Activated CD4-positive, alpha-beta memory T cell treated with anti-CD3 and anti-CD28 coated beads for 36 hours (primary cell): ENCODE data around the gene S100PBP. TPM values are rescaled to one million over a fixed set of nuclear protein-coding genes. Genes with fewer than 3 reads are reported as not detected.
A peak's percentile ranks its signal among the peaks of the same experiment; 100 is the strongest.

Source experiments
- CTCF ChIA-PET: fragments of 350-600 bp; sonication (Branson Sonifier 250); formaldehyde crosslinking; loops from one replicate; lab custom pipeline; 2021; ENCODE audit warnings: antibody characterized with exemption, inconsistent platforms; lab: Charles Lee
- POLR2A ChIA-PET: fragments of 350-600 bp; sonication (Branson Sonifier 250); formaldehyde crosslinking; loops from one replicate; lab custom pipeline; 2021; ENCODE audit warnings: antibody characterized with exemption; lab: Charles Lee
- DNase-seq: peaks from one replicate; pipeline ENCODE4 v3.0.0-alpha.2; 2020
- H3K27ac Mint-ChIP-seq: one replicate; pipeline ENCODE4 v1.8.0; 2021; ENCODE audit warnings: mixed read lengths
- H3K27me3 Mint-ChIP-seq: one replicate; pipeline ENCODE4 v1.8.0; 2021; ENCODE audit warnings: mixed read lengths
- H3K36me3 Mint-ChIP-seq: one replicate; pipeline ENCODE4 v1.8.0; 2021; ENCODE audit warnings: mixed read lengths
- H3K4me1 Mint-ChIP-seq: one replicate; pipeline ENCODE4 v1.8.0; 2021; ENCODE audit warnings: low read depth, mixed read lengths
- H3K4me3 Mint-ChIP-seq: one replicate; pipeline ENCODE4 v1.8.0; 2021; ENCODE audit warnings: mild to moderate bottlenecking, mixed read lengths
- H3K9me3 Mint-ChIP-seq: one replicate; pipeline ENCODE4 v1.8.0; 2021; ENCODE audit warnings: mixed read lengths
- intact Hi-C: fragments of 100-400 bp; cut with micrococcal nuclease; formaldehyde crosslinking; loops from one replicate; pipeline ENCODE4 v1.15.1; 2023
- total RNA-seq, 2 experiments: library from RNA; stranded (reverse); gene quantifications; one replicate each; pipeline ENCODE4 v1.2.3, GENCODE V29; 2021

S100PBP gene
- total RNA-seq, 2 experiments from 2014 or later, result 30.4 to 32.7 TPM

DNA sequence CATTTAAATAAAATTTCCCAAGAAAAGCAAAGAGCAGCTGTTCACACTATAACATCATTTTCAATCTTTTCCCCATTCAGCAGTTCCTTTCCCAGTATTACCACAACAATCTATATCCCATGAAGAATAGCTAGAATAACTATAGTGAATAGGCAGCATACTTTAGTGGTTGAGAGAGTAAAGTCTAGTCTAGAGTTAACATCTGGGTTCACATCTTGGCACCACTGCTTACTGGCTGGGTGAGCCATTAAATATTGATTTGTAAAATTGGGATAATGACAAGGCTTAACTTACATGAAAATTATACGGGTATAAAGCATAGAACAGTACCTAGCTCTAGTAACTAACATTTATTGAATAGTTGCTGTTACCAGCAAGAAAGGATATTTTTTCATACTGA is 14.4 kb downstream of the S100PBP start:
- peaks cover 4% of the 10 kb centered on the region for H3K4me1 Mint-ChIP-seq
- no peak for DNase-seq
- intact Hi-C loops, result no loop called here
- ChIA-PET POLR2A (interaction anchor here (0.7 kb wide), 1 partner anchor 9 kb away, joined by 3 read pairs; no protein-coding TSS in a partner anchor), CTCF (interaction anchor here (0.5 kb wide), 1 partner anchor 123 kb away, joined by 3 read pairs; no protein-coding TSS in a partner anchor)
- no peak overlapping the region for H3K4me3 Mint-ChIP-seq
- no peaks in the 10 kb centered on the region for H3K27me3 Mint-ChIP-seq
- no peak overlapping the region for H3K27ac Mint-ChIP-seq
- no peaks in the 10 kb centered on the region for H3K9me3 Mint-ChIP-seq
- peaks cover 56% of the 10 kb centered on the region for H3K36me3 Mint-ChIP-seq

DNA sequence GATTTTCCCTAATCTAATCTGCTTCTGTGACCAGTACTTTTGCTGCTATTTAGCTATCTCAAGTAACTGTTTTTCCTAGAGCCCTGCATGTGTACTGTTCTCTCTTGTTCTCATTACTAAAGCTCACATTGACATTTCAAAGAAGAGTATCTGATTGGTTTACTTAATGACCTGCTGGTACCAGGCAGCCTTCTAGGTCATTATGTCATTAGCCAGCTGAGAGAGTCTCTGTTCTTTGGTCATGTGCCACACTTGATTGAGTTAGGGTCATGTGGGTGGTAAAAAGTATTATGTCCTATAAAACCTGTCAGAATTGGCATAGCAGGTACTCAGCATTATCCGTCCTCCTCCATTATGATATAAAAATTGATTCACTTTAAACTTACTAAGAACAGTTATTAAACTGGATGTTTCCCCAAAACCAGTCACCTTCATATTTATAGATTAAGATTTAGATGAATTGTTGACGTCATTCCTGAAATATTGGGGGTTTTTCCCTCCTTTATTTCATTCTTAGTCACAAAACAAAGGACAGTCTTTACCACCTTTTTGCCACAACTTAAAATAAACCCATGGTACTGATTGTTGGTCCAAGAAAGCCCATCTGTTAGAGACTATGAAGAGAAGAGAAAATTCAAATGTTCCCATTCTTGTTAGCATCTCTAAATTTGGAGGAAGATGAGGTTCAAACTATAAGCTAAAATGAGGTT is 31.1 kb downstream of the S100PBP start:
- ChIA-PET POLR2A (interaction anchor here (0.5 kb wide), 1 partner anchor 388 kb away, joined by 6 read pairs; no protein-coding TSS in a partner anchor), CTCF (interaction anchor here (0.6 kb wide), 2 partner anchors 15 to 676 kb away, joined by 3 to 4 read pairs; no protein-coding TSS in a partner anchor)
- H3K4me1 Mint-ChIP-seq, result peaks cover 6% of the 10 kb centered on the region
- no peak overlapping the region for H3K4me3 Mint-ChIP-seq
- no peaks in the 10 kb centered on the region for H3K9me3 Mint-ChIP-seq
- H3K36me3 Mint-ChIP-seq, result peaks cover 11% of the 10 kb centered on the region
- no peak for DNase-seq
- H3K27ac Mint-ChIP-seq, result no peak overlapping the region
- intact Hi-C loops, result no loop called here
- no peaks in the 10 kb centered on the region for H3K27me3 Mint-ChIP-seq

DNA sequence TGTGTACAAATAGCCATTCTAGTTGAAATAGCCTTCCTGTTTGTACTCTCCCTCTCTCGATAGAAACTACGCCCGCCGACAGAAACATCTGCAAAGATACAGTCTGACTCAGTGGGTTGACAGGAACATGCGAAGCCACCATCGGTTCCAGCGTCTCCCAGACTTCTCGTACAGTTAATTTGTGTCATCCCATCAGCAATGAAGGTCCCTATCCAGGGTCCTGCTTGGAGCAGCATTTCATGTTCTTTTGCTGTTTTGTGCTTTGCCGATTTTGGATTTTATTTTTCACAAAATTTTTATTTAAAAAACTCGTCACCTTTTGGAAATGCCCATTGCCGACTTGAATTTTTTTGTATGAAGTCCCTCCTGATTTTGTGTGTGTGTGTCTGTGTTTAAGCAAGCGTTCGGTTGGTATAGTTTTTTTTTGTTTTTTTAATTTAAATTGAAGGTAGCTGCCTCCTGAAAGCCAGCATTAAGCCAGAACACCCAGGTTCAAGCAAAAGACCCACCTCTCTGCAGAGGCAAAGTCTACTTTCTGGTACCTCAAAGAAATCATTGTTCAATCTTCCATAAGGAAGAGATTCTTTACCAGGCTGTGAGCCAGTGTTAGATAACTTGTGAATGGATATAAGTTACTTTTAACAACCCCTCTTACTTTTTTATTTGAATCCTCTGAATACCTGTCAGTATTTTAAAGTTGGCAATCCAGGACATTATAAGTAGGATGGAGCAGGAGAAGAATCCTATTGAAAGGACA is 38.6 kb downstream of the S100PBP start:
- Mint-ChIP-seq H3K4me1 (no peaks in the 10 kb centered on the region), H3K36me3 (peaks cover 22% of the 10 kb centered on the region), H3K9me3 (no peaks in the 10 kb centered on the region), H3K27me3 (no peaks in the 10 kb centered on the region), H3K27ac (no peak overlapping the region), H3K4me3 (no peak overlapping the region)
- DNase-seq, result no peak
- POLR2A ChIA-PET, result no interaction called here
- CTCF ChIA-PET, result no interaction called here
- intact Hi-C loops, result no loop called here

DNA sequence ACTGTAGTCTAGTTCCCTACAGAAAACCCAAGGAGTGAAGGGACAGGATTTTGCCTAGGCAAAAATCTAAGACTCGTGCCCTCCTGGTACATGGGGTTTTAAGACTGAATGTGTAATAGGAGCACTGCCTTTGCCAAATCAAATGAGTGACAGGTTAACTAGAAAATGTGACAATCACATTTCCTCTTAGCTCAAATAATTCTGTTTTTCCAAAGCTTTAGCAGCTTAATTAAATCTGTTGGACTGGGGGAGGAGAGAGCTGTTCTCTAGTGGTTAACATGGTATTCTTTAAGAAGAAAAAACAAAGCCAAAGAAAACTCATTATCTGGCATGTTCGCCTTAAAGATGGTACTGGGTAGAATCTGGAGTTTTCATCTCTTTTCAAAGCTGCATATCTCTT is 40.7 kb downstream of the S100PBP start:
- DNase-seq, result no peak
- ChIA-PET POLR2A (no interaction called here), CTCF (no interaction called here)
- no peaks in the 10 kb centered on the region for H3K4me1 Mint-ChIP-seq
- no peak overlapping the region for H3K27ac Mint-ChIP-seq
- peaks cover 27% of the 10 kb centered on the region for H3K36me3 Mint-ChIP-seq
- no peak overlapping the region for H3K4me3 Mint-ChIP-seq
- H3K27me3 Mint-ChIP-seq, result no peaks in the 10 kb centered on the region
- intact Hi-C loops, result no loop called here
- H3K9me3 Mint-ChIP-seq, result no peaks in the 10 kb centered on the region

DNA sequence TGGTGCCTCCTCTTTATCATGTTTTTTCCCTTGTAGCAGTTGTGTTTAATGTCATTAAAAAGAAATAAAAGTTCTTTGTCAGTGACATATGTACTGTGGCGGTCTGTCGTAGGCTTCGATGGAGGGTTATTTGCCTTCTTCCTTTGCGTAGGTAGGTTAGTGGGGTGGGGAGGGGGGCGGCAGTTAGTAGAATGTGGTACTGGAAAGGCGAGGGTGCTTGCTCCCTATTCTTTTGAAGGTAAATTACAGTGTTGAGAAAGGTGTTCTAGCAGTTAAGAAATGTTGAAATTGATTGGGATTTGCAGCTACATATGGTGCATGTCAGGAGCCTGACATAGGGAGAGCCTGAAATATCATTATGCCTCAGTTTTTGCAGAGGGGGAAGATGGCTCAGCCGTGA is 41.3 kb downstream of the S100PBP start:
- H3K36me3 Mint-ChIP-seq, result peaks cover 24% of the 10 kb centered on the region

DNA sequence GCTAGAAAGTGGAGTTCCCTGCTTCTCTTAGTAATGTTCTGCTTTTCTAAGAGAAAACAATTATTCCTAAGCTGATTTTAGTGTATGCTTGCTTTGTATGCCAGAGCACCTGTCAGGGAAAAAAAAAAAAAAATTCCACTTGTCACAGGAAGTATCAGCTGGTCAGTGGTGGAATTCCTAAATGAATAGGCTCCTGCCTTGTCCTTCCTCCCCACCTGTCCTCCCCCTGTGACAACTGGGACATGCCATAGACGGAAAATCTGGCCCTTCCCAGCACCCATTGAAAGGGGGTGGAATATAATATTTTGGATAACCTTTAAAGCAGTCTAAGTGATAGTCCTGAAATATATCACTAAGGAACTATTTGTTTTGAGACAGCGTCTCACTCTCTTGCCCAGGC is 42.5 kb downstream of the S100PBP start:
- Mint-ChIP-seq H3K4me1 (no peaks in the 10 kb centered on the region), H3K27me3 (no peaks in the 10 kb centered on the region), H3K9me3 (no peaks in the 10 kb centered on the region), H3K27ac (no peak overlapping the region), H3K4me3 (no peak overlapping the region), H3K36me3 (peaks cover 17% of the 10 kb centered on the region)
- ChIA-PET CTCF (interaction anchor here (0.6 to 3.2 kb wide), 5 partner anchors 12 to 238 kb away, joined by 3 to 17 read pairs (median 3); no protein-coding TSS in a partner anchor), POLR2A (no interaction called here)
- intact Hi-C loops, result no loop called here
- no peak for DNase-seq

More for the DNA sequence above, 41.3 kb downstream of the S100PBP start:
- no peaks in the 10 kb centered on the region for H3K27me3 Mint-ChIP-seq
- DNase-seq, result no peak
- no peak overlapping the region for H3K27ac Mint-ChIP-seq
- CTCF ChIA-PET, result interaction anchor here (3.2 kb wide), 1 partner anchor 13 kb away, joined by 17 read pairs; no protein-coding TSS in a partner anchor
- intact Hi-C loops, result no loop called here
- no peaks in the 10 kb centered on the region for H3K9me3 Mint-ChIP-seq
- H3K4me3 Mint-ChIP-seq, result no peak overlapping the region
- POLR2A ChIA-PET, result no interaction called here
- H3K4me1 Mint-ChIP-seq, result no peaks in the 10 kb centered on the region

DNA sequence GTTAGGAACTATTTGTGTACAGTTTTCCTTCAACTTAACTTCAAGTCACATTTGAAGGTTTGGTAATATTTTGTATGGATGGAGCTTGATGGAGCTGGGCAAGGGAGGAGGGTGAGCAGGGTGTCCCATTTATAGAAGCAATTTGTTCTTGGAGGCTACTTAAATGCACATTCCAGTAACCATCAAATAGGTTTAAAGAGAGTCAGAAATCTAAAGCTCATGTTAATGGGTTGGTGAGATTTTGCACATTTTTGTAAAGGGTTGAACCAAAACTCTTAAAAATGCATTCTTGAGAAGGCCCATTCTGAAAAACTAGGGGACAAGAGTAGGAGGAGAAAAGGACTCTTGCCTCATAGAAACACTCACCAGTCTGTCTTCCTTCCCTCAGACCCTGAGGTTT is 43.1 kb downstream of the S100PBP start:
- H3K27ac Mint-ChIP-seq, result no peak overlapping the region
- H3K4me1 Mint-ChIP-seq, result no peaks in the 10 kb centered on the region
- ChIA-PET POLR2A (no interaction called here), CTCF (interaction anchor here (1.0 to 3.2 kb wide), 4 partner anchors 12 to 148 kb away, joined by 3 to 17 read pairs (median 4); no protein-coding TSS in a partner anchor)
- intact Hi-C loops, result no loop called here
- no peak for DNase-seq
- peaks cover 16% of the 10 kb centered on the region for H3K36me3 Mint-ChIP-seq
- no peak overlapping the region for H3K4me3 Mint-ChIP-seq
- H3K27me3 Mint-ChIP-seq, result no peaks in the 10 kb centered on the region
- no peaks in the 10 kb centered on the region for H3K9me3 Mint-ChIP-seq

DNA sequence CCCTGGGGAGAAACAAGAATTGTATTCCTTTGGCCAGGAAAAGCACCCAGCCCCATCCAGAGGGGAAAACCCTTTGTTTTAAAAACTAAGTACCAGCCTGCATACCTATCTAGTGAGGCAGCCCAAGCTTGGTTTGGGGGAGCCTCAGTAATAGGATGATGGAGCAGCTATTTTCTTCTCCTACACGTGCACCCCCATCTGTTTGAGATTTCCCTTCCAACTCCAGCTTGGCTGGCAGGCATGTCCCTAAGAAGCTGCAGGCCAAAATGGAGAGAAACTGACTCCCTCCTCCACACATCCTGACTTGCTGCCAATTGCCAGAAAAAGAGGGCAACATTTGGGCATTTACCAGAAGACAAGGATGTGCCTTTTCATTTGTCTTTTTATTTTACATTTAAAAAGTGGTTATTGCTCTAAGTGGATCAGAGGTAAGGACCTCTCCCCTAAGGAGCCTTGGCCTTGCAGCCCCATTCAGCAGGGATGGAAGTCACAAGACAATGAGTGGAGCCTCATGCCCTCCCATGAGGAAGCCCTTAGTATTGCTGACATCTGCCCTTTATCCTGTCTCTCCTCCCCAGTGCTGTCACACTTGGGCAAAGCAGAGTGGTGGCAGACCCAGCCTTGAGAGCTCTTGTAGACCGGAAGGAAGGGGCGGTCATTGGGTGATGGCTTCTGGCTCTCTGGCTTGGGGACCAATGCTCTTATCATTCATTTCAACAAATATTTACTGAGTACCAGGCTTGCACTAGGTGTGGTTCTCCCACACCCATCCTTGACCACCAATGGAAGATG is 44.6 kb downstream of the S100PBP start:
- intact Hi-C loops, result no loop called here
- Mint-ChIP-seq H3K36me3 (peaks cover 11% of the 10 kb centered on the region), H3K9me3 (no peaks in the 10 kb centered on the region), H3K4me1 (no peaks in the 10 kb centered on the region), H3K4me3 (no peak overlapping the region), H3K27me3 (no peaks in the 10 kb centered on the region), H3K27ac (no peak overlapping the region)
- no peak for DNase-seq
- ChIA-PET CTCF (interaction anchor here (0.6 to 3.2 kb wide), 6 partner anchors 10 to 150 kb away, joined by 3 to 17 read pairs (median 4); no protein-coding TSS in a partner anchor), POLR2A (no interaction called here)

DNA sequence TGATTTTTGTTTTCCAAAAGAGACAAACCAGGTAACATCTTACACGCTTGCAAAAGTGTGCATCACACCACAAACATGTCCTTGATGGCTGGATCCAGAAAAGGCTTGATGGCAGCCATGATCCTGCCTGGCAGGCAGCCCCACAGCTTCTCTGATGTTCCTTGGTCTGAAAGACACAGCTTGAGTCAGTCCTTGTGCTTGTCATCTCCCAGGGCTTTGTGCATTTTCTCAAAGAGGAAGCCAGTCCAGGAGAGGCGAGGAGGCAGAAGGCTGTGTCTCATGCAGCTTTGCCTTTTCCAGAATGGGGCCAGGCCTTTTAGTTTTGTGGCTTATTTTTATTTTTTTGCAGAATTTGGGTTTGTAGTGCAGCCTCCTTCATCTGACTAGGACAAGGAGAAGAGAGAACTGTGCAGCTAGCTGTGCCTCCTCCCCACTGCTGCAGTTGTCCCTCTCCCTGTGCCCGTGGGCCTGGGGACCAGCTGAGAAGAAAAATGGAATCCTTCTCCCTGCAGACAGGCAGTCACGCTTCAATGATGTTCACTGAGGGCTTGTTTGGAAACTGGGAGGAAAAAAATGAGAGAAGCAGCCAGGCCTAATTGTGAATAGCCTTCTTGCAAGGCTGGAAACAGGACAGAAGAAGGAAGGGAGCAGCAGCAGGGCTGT is 45.9 kb downstream of the S100PBP start:
- DNase-seq, result peak; percentile 2
- H3K9me3 Mint-ChIP-seq, result no peaks in the 10 kb centered on the region
- ChIA-PET CTCF (interaction anchor here (0.6 to 1.9 kb wide), 4 partner anchors 13 to 151 kb away, joined by 3 to 6 read pairs (median 4); no protein-coding TSS in a partner anchor), POLR2A (interaction anchor here (0.6 kb wide), 1 partner anchor 26 kb away, joined by 3 read pairs; no protein-coding TSS in a partner anchor)
- no peak overlapping the region for H3K4me3 Mint-ChIP-seq
- no peak overlapping the region for H3K27ac Mint-ChIP-seq
- H3K4me1 Mint-ChIP-seq, result no peaks in the 10 kb centered on the region
- H3K27me3 Mint-ChIP-seq, result no peaks in the 10 kb centered on the region
- H3K36me3 Mint-ChIP-seq, result peaks cover 10% of the 10 kb centered on the region
- intact Hi-C loops, result no loop called here

DNA sequence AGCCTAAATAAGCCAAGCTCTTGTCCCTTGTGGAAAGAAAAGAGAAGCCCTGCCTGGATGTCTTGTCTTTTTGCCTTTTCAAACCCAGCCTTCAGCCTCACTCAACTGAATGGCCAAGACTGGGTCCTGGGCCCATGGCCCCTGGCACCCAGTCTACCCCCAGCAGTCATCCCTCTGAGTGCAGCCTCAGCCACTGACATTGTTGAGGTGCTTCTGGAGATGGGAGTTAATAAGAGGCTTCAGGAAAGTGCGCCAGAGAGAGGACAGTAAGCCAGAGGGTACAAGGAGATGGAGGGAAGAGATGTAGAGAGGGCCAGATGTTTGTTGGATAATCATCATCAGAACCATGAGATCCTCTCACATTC is 46.4 kb downstream of the S100PBP start:
- Mint-ChIP-seq H3K4me3 (no peak overlapping the region), H3K27me3 (no peaks in the 10 kb centered on the region), H3K9me3 (no peaks in the 10 kb centered on the region), H3K4me1 (no peaks in the 10 kb centered on the region), H3K36me3 (peaks cover 10% of the 10 kb centered on the region), H3K27ac (no peak overlapping the region)
- DNase-seq, result peak; percentile 4
- ChIA-PET POLR2A (interaction anchor here (0.6 kb wide), 1 partner anchor 27 kb away, joined by 3 read pairs; no protein-coding TSS in a partner anchor), CTCF (interaction anchor here (1.5 to 1.9 kb wide), 2 partner anchors 12 to 152 kb away, joined by 4 to 6 read pairs; no protein-coding TSS in a partner anchor)
- intact Hi-C loops, result no loop called here

DNA sequence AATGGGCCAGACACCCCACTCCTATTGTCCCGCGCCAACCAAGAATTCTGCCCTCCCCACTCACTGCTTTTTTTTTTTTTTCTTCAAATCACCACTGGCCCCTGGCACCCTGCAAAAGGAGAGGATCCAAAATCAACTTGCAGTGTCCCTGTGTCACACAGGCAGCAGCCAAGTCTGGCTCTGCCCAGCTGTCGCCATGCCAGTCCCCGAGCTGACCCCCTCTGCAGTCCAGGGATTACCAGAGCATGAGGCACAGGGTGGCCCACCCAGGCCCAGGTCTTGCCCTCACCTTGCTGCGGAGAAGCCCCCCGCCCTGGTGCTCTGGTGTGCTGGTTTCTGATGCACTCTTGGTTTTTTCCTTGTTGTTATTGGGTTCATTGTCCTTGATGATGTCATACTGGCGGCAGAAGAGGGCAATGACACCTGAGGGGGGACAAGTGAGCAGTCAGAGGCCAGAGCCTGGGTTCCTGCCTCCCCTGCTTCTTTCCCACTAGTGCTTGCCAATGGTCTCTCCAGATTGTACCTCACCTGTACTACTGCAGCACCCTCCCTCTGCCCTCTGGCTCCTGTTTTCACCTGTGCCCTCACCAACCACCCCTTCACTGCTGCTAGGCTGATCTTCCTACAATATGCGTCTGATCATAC is 47.0 kb downstream of the S100PBP start:
- H3K27me3 Mint-ChIP-seq, result peaks cover 5% of the 10 kb centered on the region
- H3K27ac Mint-ChIP-seq, result no peak overlapping the region
- H3K9me3 Mint-ChIP-seq, result no peaks in the 10 kb centered on the region
- ChIA-PET CTCF (interaction anchor here (1.9 kb wide), 1 partner anchor 152 kb away, joined by 4 read pairs; no protein-coding TSS in a partner anchor), POLR2A (no interaction called here)
- peak; percentile 4 for DNase-seq
- peaks cover 10% of the 10 kb centered on the region for H3K36me3 Mint-ChIP-seq
- intact Hi-C loops, result no loop called here
- no peak overlapping the region for H3K4me3 Mint-ChIP-seq
- H3K4me1 Mint-ChIP-seq, result no peaks in the 10 kb centered on the region
